A549 (cell line): Measurements from ENCODE around the gene DCLK3.

Experiments
- EP300 ChIP-seq, 2 experiments: fragments of >200 bp; sonication (Bioruptor Twin); formaldehyde crosslinking; IDR thresholded peaks; 2 replicates in 1 of 2; 3 replicates in 1 of 2; pipeline ENCODE4 v1.6.1; 2016 to 2017
- ESRRA ChIP-seq: fragments of 150-350 bp; IDR thresholded peaks from 2 replicates; pipeline ENCODE4 v1.6.1; 2014; ENCODE audit warnings: mild to moderate bottlenecking, low read length, borderline replicate concordance
- FOSB ChIP-seq: fragments of 250-450 bp; sonication (Bioruptor Pico); IDR thresholded peaks from 2 replicates; pipeline ENCODE4 v1.5.0; 2020; ENCODE audit warnings: mild to moderate bottlenecking, moderate library complexity
- FOSL2 ChIP-seq, 2 experiments: fragments of 450-650 bp in 1 of 2; fragments of >200 bp in 1 of 2; sonication (Bioruptor Twin) in 1 of 2; formaldehyde crosslinking; IDR thresholded peaks; 2 replicates each; pipeline versions ENCODE4 v1.5.0 to v1.6.1; 2016 to 2020; ENCODE audit warnings: mild to moderate bottlenecking in 1 of 2, moderate library complexity in 1 of 2
- MYC ChIP-seq: IDR thresholded peaks from 2 replicates; pipeline ENCODE4 v1.6.1; 2012; ENCODE audit warnings: mild to moderate bottlenecking, inconsistent platforms, low read length, improper control_type of control experiment, borderline replicate concordance
- PHF8 ChIP-seq: fragments of 200-600 bp; sonication (generic); IDR thresholded peaks from 2 replicates; pipeline ENCODE4 v1.6.1; 2016; ENCODE audit warnings: low read depth, mild to moderate bottlenecking, antibody characterized with exemption, moderate library complexity, borderline replicate concordance
- POLR2A ChIP-seq: IDR thresholded peaks from 2 replicates; pipeline ENCODE4 v1.6.1; 2012; ENCODE audit warnings: mild to moderate bottlenecking, low read length
- SREBF2 ChIP-seq: fragments of 450-650 bp; IDR thresholded peaks from 2 replicates; pipeline ENCODE4 v1.6.1; 2014; ENCODE audit warnings: mild to moderate bottlenecking, moderate library complexity
- TF ChIP-seq, protein P1 (sequence below): fragments of >200 bp; sonication (Bioruptor Twin); formaldehyde crosslinking; IDR thresholded peaks from 3 replicates; pipeline ENCODE4 v1.5.1; 2016

DNA sequence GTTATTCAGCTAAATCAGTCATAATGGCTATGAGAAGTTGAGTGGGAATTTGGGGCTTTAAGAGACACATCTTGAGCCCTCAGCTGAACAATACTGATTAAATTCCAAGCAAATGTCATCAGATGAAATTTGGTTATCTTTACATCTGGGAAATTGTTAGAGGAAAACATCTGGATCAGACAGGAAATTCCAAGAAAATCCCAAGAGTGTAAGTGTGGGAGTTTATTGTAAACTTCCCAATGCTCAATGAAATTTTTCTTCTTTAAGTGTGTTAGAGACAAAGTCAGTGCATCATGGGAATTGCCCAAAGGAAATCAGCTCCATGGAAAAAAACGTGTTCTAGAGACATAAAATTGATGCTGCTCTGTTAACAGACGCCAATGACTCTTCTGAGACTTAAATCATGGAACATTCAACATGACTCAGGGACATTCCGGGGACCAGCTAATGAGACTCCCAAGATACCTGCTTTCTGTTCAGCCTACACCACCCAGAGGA is 19.8 kb upstream of the DCLK3 start:
- no peak for TF ChIP-seq FOSL2 (IDR thresholded peaks at IDR 0.05)
- no peak for TF ChIP-seq FOSL2 (CRISPR knock-in tag; IDR thresholded peaks at IDR 0.05)
- no peak for TF ChIP-seq FOSB (CRISPR knock-in tag)
- no peak for TF ChIP-seq POLR2A
- TF ChIP-seq, protein P1, sequence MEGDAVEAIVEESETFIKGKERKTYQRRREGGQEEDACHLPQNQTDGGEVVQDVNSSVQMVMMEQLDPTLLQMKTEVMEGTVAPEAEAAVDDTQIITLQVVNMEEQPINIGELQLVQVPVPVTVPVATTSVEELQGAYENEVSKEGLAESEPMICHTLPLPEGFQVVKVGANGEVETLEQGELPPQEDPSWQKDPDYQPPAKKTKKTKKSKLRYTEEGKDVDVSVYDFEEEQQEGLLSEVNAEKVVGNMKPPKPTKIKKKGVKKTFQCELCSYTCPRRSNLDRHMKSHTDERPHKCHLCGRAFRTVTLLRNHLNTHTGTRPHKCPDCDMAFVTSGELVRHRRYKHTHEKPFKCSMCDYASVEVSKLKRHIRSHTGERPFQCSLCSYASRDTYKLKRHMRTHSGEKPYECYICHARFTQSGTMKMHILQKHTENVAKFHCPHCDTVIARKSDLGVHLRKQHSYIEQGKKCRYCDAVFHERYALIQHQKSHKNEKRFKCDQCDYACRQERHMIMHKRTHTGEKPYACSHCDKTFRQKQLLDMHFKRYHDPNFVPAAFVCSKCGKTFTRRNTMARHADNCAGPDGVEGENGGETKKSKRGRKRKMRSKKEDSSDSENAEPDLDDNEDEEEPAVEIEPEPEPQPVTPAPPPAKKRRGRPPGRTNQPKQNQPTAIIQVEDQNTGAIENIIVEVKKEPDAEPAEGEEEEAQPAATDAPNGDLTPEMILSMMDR, result no peak
- TF ChIP-seq PHF8, result no peak
- no peak for TF ChIP-seq EP300 (IDR thresholded peaks at IDR 0.05)
- no peak for TF ChIP-seq ESRRA
- TF ChIP-seq MYC, result no peak
- TF ChIP-seq SREBF2, result no peak
